H1 (cell line): Measurements from ENCODE around the gene CEP250.
"Not testable (repeated sequence)": the region's sequence is repeated elsewhere in the genome, so short reads cannot be mapped to it uniquely, and the experiment has no call there.

Experiments used
- BCL11A ChIP-seq, 2 experiments: IDR thresholded peaks; one replicate each; pipeline ENCODE4 v1.6.1; 2011; ENCODE audit warnings: low read depth in 2 of 2, low read length in 2 of 2, mild to moderate bottlenecking in 2 of 2
- EP300 ChIP-seq, 2 experiments: IDR thresholded peaks; 1 replicate in 1 of 2; 2 replicates in 1 of 2; pipeline ENCODE4 v1.6.1; 2011 to 2012; ENCODE audit warnings: low read depth in 2 of 2, low read length in 2 of 2, mild to moderate bottlenecking in 2 of 2, borderline replicate concordance in 1 of 2, inconsistent platforms in 1 of 2, moderate library complexity in 1 of 2
- EZH2 ChIP-seq: fragments of 200-600 bp; sonication (generic); IDR thresholded peaks from 2 replicates; pipeline ENCODE4 v1.7.1; 2012; ENCODE audit warnings: low read depth, mild to moderate bottlenecking, moderate library complexity, low read length, inconsistent platforms; ENCODE audit not compliant: severe bottlenecking
- JUN ChIP-seq: IDR thresholded peaks from 2 replicates; pipeline ENCODE4 v1.6.1; 2011; ENCODE audit warnings: low read depth, mild to moderate bottlenecking, improper control_type of control experiment, low read length
- JUND ChIP-seq: IDR thresholded peaks from 2 replicates; pipeline ENCODE4 v1.6.1; 2011; ENCODE audit warnings: mild to moderate bottlenecking, improper control_type of control experiment, low read length
- KDM5A ChIP-seq: fragments of 200-600 bp; IDR thresholded peaks from 2 replicates; pipeline ENCODE4 v1.7.1; 2012; ENCODE audit warnings: mild to moderate bottlenecking, low read length, inconsistent platforms, mixed read lengths
- NRF1 ChIP-seq: IDR thresholded peaks from 2 replicates; pipeline ENCODE4 v1.6.1; 2011; ENCODE audit warnings: mild to moderate bottlenecking, low read depth, low read length, improper control_type of control experiment
- POLR2A ChIP-seq, 2 experiments: IDR thresholded peaks; 1 replicate in 1 of 2; 2 replicates in 1 of 2; pipeline ENCODE4 v1.6.1; 2011; ENCODE audit warnings: low read depth in 2 of 2, low read length in 2 of 2, mild to moderate bottlenecking in 2 of 2; ENCODE audit errors: control extremely low read depth in 1 of 2
- RNF2 ChIP-seq: fragments of 200-900, 300-1000 bp; sonication (generic); IDR thresholded peaks from 2 replicates; pipeline ENCODE4 v1.7.1; 2016; ENCODE audit warnings: borderline replicate concordance, low read depth, mild to moderate bottlenecking, antibody characterized with exemption, low read length; ENCODE audit not compliant: poor library complexity, severe bottlenecking; ENCODE audit errors: missing control alignments
- SRF ChIP-seq: IDR thresholded peaks from 2 replicates; pipeline ENCODE4 v1.6.1; 2011; ENCODE audit warnings: mild to moderate bottlenecking, low read depth, low read length, moderate library complexity
- TF ChIP-seq, protein P1 (sequence below), 3 experiments: IDR thresholded peaks; 1 replicate in 2 of 3; 2 replicates in 1 of 3; pipeline versions ENCODE4 v1.5.1 to v1.6.1; 2011; ENCODE audit warnings: low read length in 3 of 3, mild to moderate bottlenecking in 3 of 3, inconsistent platforms in 2 of 3, low read depth in 1 of 3, moderate library complexity in 1 of 3; ENCODE audit not compliant: insufficient read depth in 1 of 3; ENCODE audit errors: control extremely low read depth in 1 of 3
- TF ChIP-seq, protein P2 (sequence below): IDR thresholded peaks from 2 replicates; pipeline ENCODE4 v1.6.1; 2011; ENCODE audit warnings: low read length, improper control_type of control experiment
- TF ChIP-seq, protein P3 (sequence below): IDR thresholded peaks from 2 replicates; pipeline ENCODE4 v1.6.1; 2012; ENCODE audit warnings: inconsistent platforms

DNA sequence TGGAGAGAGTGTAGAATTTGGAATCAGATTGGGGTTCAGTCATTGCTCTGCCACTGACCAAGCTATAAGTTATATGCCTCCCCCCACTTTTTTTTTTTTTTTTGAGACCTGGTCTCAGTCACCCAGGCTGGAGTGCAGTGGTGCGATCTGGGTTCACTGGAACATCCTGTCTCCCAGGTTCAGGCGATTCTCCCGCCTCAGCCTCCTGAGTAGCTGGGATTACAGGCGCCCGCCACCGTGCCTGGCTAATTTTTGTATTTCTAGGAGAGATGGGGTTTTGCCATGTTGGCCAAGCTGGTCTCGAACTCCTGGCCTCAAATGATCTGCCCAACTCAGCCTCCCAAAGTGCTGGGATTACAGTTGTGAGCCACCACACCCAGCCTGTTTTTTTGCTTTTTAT, 1.3 kb downstream of the CEP250 start:
- TF ChIP-seq POLR2A (IDR thresholded peaks at IDR 0.05; ENCODE audit: control extremely low read depth in 1 of 2, low read depth in 2 of 2, low read length in 2 of 2); EZH2; EP300 (IDR thresholded peaks at IDR 0.05; ENCODE audit: borderline replicate concordance in 1 of 2, low read depth in 2 of 2, low read length in 2 of 2); KDM5A; SRF; BCL11A (IDR thresholded peaks at IDR 0.05; ENCODE audit: low read depth in 2 of 2, low read length in 2 of 2); JUND; JUN; RNF2; NRF1: not testable (repeated sequence)
- TF ChIP-seq, protein P1, sequence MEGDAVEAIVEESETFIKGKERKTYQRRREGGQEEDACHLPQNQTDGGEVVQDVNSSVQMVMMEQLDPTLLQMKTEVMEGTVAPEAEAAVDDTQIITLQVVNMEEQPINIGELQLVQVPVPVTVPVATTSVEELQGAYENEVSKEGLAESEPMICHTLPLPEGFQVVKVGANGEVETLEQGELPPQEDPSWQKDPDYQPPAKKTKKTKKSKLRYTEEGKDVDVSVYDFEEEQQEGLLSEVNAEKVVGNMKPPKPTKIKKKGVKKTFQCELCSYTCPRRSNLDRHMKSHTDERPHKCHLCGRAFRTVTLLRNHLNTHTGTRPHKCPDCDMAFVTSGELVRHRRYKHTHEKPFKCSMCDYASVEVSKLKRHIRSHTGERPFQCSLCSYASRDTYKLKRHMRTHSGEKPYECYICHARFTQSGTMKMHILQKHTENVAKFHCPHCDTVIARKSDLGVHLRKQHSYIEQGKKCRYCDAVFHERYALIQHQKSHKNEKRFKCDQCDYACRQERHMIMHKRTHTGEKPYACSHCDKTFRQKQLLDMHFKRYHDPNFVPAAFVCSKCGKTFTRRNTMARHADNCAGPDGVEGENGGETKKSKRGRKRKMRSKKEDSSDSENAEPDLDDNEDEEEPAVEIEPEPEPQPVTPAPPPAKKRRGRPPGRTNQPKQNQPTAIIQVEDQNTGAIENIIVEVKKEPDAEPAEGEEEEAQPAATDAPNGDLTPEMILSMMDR (IDR thresholded peaks at IDR 0.05; ENCODE audit: control extremely low read depth in 1 of 3, insufficient read depth in 1 of 3, low read depth in 1 of 3, low read length in 3 of 3) = not testable (repeated sequence)
- TF ChIP-seq, protein P2, sequence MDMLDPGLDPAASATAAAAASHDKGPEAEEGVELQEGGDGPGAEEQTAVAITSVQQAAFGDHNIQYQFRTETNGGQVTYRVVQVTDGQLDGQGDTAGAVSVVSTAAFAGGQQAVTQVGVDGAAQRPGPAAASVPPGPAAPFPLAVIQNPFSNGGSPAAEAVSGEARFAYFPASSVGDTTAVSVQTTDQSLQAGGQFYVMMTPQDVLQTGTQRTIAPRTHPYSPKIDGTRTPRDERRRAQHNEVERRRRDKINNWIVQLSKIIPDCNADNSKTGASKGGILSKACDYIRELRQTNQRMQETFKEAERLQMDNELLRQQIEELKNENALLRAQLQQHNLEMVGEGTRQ = not testable (repeated sequence)
- TF ChIP-seq, protein P3, sequence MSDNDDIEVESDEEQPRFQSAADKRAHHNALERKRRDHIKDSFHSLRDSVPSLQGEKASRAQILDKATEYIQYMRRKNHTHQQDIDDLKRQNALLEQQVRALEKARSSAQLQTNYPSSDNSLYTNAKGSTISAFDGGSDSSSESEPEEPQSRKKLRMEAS = not testable (repeated sequence)
